ENCODE measurements around the gene RFX4.
"Not testable (repeated sequence)": the region's sequence is repeated elsewhere in the genome, so short reads cannot be mapped to it uniquely, and the experiment has no call there.

RFX4 gene

DNA sequence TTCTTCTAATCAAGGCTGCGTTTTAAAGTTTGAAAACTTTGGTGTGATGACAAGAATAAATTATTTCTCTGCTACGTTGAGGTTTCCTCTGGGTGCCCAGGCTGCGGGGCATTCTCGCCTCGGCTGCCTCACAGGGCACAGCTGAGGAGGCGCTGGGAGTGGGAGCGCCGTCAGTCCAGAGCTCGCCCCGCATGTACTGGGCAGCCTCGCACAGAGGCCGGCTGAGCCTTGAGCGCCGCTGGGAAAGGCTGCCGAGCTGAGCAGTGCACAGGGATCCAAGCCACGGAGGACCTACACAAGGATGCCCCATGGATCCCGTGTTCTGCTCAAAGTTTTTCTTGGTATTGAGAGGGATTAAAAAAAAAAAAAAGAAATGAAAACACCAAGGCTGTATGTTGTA is 11.6 kb downstream of the RFX4 start:
- no peak for FAIRE-seq

DNA sequence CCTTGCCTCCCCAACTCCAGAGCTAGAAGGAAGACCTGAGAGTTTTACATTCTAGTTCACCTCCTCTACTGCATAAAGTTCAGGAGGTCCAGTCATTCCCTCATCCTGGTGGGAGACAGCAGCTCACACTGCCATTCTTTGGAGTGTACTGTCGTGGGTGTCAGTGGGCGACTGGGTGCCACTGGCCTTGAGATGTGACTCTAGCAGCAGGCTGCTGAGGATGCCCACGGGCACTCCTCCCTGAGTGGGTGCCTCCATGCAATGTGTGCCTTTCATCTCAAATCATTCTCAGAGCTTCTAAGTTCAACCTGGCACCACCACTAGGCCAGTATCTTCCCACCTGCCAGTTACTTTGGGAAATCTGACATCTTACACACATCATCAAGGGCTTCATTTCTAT is 12.5 kb downstream of the RFX4 start:
- FAIRE-seq, result no peak

DNA sequence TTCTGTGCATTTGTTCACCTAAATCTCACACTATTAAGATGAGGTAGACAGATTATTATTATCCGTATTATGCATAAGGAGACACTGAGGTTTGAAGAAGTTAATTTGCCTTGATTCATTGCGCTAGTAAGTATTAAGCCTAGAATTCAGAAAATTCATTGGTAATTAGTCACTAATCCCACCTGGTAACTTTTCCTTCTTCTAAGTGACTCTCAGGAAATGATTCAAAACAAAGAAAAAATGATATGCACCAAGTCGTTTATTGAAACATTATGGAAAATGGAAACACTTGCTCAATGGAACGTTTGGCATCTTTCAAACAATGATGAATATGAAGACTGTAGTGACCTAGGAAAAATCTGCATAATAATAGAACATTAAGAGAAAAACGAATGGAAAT is 15.2 kb downstream of the RFX4 start:
- no peak for FAIRE-seq

DNA sequence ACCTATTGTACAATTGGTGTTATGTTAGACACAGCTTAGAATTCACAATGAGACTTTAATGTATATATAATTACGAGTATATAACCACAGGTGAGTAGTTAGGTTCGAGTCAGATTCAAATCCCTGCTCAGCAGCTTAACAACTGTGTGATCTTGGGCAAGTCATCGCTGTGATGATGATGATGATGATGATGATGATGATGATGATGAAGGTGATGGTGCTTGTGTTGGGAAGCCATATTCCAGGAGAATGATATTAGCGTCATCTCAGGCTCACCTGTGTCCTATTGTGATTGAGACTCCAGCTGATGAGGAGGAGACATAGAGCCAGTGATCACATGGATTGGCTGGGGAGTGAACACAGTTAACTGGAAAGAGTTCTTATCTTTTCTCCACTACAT is 16.5 kb downstream of the RFX4 start:
- FAIRE-seq, result no peak

DNA sequence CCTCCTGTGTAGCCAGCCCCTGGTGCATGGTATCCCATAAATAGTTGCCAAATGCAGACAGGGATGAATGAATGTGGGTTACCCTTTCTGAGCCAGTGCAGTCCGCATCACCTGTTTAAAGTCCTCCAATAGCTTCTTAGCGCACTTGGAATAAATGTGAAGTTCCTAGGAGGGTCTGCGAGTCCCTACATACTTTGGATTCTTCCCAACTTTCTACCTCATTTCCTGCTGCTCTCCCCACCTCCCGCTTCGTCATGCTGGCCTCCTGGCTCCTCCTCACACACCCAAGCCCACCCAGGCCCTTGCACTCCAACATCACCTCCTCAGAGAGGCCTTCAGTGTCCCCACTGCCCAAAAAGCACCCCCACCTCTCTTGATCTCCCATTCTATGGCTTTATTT is 17.7 kb downstream of the RFX4 start:
- FAIRE-seq, result no peak

DNA sequence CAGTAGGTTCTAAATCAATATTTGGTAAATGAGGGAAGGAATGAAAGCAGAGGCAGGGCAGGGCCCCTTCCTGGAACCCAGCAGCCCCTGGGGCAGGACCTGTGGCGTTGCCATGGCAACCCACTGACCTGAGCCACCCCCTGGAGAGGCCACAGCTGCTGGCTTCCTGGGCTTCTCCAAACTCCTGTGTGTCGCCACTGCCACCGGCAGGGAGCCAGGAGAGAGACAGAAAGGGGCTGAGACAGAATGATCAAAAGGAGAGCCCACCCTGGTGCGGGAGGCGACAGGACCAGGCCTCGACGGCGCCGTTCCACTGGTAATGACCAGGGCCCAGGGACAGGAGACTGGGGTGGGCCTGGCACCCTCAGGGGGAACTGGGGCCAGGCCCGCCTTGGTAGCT is 18.2 kb downstream of the RFX4 start:
- no peak for FAIRE-seq

DNA sequence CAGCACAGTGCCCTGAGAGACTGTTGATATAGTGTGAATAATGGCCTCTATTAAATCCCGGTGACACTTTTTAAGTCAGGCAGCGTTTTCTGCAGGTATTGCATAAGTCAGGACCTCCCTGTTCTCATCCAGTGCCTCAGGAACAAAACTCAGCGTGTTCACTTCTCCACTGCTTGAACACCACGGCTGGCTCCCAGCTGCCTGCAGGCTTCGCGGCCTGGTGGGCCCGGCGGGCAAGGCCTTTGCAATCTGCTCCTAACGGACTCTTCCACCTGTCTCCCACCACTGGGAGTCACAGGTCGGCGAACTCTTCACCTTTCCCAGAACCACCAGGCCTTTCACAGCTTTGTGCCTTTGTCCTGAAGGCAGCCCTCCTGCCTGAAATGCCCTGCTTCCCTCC is 18.7 kb downstream of the RFX4 start:
- no peak for FAIRE-seq

DNA sequence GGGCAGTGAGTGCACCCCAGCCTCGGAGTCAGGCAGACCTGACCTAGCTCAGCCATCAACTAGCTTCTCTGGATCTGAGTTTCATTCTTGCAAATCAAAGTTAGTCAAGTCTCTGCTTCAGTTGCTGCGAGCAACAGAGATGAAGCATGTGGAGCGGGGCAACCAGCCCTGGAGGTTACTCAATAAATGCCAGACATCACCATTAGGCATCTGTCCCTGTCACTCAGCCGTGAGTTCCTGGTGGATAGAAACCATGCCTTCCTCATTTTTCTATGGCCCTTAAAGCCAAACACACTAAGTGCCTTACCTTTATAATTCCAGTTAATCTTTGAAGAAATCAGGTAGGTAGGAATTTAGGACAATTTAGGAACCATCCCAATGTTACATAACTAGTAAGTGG is 19.3 kb downstream of the RFX4 start:
- no peak for FAIRE-seq

DNA sequence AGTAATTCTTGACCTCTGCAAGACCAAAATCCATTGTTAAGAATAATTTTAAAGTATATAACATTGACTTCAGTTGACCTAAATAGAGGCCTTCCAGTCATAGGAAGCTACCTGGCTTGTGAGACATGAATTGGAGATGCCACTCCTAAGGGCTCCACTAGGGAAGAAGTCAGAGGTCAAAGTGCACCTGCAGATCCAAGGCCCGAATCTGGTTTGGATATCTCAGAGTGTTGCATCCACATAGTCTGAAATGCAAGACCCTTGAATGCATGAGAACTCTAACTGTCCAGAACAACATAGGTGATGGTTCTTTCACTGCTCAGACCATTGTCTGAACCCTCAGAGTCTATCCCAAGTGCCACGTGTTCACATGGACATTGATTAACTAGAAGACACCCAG is 22.4 kb downstream of the RFX4 start:
- no peak for FAIRE-seq

DNA sequence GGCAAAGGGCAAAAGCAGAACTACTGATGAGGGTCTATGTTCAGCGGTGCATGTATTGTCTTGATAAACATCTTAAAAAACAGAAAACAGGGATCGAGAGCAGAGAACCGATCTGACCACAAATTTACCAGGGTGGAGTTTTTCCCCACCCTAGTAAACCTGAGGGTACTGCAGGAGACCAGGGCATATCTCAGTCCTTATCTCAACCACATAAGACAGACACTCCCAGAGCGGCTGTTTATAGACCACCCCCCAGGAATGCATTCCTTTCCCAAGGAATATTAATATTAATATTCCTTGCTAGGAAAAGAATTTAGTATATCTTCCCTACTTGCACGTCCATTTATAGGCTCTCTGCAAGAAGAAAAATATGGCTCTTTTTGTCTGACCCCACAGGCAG is 37.8 kb downstream of the RFX4 start:
- FAIRE-seq, result not testable (repeated sequence)

DNA sequence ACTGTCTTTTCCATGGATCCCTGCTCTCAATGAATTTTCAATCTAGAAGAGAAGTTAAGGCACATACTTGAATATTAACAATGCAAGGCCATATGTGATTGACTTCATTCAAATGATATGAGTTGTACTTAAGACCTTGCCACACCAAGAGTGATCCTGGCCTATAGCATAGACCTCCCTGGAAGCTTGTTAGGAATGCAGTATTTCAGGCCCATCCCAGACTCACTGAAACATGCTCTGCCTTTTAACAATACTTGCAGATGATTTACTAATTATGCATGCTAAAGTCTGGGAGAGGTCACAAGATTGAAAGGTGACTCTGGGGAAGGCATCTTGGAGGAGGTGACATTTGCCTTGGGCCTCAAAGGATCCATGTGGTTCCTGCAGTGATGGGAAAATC is 43.2 kb downstream of the RFX4 start:
- no peak for FAIRE-seq

DNA sequence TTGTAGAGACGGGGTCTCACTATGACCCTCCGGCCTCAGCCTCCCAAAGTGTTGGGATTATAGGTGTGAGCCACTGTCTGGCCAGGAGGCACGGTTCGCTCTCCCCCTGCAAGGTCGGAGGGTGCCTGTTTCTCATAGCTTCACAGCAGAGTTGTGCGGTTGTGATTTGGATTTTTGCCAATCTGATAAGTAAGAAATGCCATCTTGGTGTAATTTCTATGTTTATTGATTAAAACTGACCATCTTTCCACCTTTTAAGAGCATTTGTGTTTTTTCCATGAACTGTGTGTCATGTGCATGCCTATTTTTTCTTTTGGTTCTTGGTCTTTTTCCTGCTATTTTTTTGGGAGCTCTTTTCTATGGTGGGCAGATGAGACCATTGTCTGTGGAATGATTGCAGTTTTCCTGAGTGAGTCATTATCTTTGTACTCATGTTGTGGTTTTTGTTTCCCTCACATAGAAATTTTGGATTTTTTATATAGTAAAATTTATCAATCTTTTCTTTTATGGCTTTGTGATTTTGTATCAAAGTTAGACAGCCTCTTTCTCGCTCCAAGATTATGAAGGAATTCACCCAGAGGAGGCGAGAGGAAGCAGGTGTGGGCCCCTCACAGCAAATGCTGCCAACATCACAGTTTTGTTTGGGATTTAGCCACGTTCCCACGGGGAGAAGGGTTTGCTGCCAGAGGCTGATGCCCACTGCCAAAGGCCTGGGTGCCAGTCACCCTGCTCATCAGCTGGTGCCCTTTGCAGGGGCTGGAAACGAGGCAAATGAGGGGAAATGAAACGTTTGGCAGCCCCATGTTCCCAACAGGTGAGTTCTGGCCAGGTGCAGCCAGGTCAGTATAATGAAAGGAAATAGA is 47.2 kb downstream of the RFX4 start:
- no peak for FAIRE-seq

DNA sequence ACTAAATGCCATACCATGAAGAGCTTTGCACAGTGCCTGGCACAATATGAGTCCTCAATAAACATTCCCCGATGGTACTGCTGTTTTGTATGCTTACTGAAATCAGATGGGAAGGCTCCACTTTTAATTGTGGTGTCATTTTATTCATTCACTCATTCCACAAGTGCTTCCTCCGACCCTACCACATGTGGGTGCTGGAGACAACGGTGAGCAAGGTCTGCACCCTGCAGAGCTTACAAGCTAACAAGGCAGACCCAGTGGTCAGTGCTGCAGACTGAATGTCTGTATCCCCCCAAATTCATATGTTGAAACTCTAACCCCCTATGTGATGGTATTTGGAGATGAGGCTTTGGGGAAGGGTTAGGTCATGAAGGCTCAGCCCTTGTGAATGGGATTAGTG is 48.3 kb downstream of the RFX4 start:
- FAIRE-seq, result no peak

DNA sequence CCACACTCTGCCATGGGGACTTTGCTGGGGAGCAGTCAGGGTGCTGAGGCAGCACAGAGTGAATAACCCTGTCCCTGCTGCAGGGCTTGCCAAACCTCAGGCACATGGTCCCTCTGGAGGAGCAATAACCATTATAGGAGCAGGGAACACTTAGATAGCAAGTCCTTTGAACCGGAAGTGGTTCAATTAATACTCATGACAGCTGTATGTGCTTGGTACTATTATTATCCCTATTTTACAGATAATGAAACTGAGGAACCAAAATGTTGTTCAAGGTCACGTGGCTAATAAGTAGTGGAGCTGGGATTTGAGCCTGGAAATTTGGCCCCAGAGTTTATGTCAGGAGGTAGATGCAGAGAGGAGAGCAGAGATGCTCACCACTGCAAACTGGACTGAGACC is 49.0 kb downstream of the RFX4 start:
- no peak for FAIRE-seq

DNA sequence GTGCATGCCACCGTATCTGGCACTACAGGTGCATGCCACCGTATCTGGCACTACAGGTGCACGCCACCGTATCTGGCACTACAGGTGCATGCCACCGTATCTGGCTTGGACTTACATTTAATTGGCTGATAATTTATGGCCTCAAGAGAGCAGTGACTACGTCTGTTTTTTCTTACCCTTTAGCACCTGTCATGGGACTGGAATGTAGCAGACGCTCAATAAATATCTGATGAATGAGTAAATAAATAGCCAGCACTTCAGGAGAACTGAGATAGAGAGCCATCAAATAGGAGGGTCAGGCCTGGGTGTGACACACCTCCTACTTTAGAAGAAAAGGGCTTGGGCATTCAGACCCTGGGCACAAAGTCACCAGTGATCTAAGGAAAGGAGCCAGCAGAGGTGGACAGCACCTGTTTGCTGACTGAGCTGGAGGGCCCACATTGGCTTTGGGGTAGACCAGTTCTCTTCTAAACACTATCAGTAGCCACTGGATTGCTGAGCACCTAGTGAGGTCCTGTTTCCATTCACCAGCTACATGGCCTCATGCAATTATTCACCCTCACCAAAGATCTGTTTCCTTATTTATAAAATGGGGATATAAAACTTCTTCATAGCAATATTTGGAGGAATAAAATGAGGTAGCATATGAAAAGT is 50.1 kb downstream of the RFX4 start:
- no peak for FAIRE-seq

DNA sequence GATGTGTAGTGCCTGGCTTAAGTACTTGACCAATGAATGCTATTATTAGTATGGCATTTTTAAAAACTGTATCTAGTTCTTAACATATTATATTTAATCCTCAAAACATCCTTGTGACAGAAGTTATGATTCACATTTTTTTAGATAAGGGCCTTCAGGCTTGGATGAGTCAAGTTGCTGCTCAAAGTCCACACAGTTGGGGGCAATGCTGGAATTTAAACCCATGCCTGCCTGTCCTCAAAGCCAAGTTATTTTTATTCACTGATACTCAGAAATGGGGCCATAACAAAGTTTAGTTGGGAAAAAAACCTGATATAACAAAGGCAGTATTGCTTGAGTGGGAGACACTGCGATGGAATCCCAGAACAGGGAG is 50.6 kb downstream of the RFX4 start:
- no peak for FAIRE-seq

DNA sequence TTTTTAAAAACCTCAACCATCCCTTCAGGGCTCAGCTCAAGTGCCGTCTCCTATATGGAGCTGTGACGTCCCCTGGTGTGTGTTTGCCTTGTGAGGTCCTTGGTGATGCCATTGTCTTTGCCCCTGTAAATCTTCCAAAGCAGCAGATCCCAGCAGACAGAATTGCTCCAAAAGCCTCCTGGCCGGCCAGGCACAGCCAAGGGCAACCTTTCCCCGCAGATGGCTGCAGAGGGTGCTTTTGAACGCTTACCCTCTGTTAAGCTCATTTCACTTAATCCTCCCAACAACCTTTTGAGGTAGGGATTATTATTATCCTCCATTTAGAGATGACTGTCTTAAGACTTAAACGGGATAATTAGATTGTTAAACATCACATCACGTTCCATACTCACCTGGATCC is 51.4 kb downstream of the RFX4 start:
- FAIRE-seq, result no peak

DNA sequence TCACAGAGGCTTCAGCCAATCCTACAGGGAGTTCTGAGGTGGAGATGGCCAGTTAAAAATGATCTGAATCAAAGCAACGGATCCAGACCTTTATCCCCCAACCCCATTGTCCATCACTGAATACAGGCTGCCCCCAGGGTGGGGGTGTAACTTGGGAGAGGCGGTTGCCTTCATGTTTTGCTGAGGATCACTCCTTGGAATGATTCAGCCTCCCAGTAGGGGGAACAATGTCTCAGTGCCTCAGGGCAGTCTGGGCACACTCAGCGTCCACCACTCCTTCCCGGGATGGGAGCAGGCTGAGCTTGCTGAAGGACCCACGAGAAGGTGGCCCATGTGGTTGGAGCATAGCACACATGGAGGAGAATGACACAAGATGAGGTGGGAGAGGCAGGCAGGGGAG is 60.2 kb downstream of the RFX4 start:
- FAIRE-seq, result no peak

DNA sequence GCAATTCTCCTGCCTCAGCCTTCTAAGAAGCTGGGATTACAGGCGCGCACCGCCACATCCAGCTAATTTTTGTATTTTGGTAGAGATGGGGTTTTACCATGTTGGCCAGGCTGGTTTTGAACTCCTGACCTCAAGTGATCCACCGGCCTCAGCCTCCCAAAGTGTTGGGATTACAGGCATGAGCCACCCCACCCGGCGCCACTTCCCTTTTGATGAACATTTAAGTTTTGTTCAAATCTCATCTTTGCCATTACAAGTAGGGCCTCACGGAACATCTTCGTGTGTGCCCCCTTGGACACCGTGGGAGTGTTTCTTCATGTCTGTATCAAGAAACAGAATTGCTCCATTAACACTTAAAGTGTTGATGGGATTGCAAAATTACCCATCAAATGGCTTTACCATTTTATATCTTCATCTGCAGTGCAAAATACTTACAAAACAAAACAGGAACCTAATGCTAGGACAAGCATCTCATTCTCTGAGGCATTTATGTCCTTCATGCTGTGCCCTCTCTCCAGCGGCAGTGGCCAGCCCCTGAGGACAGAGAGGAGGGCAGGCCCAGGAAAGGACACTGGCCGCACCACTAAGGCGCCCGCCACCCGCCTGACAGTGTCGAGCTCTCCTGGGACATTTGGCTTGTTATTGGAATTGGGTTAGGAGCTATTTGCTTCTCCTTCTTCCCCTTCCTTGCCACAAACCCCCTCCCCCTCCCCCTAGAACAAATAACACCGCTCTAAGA is 61.7 kb downstream of the RFX4 start:
- no peak for FAIRE-seq

DNA sequence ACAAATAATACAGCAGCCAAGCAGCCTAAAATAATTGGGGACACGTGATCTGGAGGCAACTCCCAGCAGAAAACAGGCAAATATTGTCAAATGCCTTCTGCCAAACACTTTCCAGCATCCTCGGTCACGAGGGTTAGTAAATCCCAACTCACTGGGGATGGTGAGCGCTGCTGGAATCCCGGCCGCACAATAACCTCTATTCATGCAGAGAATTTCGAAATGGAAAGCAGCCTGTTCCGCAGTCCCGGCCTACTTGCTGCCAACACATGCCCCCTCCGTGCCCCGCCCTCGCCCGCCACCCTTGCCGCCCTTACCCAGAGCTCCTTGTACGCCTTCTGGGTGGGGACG is 62.2 kb downstream of the RFX4 start:
- no peak for FAIRE-seq

DNA sequence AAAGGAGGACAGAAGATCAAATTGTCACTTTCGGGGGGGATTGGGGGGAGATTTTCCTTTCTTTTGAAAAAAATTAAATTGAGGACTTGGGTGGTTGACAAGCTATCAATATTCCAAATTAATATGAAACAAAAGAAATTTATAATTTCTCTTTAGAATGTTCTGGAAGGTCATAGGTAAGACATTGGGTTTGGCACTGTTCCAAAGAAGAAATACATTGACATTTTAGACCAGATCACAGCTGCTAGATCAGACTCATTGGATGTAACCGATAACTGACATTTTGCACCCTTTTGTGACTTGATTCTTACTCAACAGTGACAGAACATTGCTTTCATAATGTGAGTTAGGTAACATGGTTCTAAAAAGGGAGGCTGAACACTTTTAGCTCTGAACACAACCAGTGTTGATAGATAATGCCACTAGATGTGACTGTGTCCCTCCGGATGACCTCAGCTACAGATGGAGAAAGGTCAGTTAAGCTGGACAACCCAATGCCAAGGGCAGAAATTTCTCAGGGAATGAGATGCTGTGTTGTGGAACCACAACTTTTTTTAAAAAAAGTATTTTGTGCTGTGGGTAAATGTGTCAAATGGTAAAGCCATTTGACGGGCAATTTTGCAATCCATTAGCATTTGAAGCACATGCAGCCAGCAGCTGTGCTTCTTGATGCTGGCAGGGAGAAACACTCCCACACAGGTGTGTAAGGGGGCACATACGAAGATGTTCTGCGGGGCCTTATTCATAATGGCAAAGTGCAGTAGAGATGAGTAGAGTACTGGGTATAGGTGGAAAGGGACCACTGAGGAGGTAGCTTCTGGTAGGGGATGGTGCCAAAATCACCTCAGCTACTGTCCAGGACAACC is 62.9 kb downstream of the RFX4 start:
- FAIRE-seq, result no peak

DNA sequence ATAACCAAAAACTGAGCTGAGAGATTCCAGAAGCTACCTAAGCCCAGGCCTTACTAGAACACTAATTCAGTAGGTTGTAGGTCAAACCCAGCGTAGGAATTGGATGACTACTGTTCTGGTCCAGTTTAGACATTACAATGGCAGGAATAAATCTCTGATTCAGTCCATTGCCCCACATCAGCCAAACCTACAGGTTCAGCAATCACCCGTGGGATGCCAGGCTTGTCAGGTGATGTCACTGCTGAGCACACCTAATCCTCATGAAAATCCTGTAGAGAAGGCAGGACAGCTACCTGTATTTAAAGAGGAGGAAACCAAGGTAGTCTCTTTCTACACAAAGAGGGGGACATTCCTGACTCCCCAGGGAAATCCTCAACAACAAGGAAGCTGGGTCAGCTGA is 63.7 kb downstream of the RFX4 start:
- FAIRE-seq, result no peak

DNA sequence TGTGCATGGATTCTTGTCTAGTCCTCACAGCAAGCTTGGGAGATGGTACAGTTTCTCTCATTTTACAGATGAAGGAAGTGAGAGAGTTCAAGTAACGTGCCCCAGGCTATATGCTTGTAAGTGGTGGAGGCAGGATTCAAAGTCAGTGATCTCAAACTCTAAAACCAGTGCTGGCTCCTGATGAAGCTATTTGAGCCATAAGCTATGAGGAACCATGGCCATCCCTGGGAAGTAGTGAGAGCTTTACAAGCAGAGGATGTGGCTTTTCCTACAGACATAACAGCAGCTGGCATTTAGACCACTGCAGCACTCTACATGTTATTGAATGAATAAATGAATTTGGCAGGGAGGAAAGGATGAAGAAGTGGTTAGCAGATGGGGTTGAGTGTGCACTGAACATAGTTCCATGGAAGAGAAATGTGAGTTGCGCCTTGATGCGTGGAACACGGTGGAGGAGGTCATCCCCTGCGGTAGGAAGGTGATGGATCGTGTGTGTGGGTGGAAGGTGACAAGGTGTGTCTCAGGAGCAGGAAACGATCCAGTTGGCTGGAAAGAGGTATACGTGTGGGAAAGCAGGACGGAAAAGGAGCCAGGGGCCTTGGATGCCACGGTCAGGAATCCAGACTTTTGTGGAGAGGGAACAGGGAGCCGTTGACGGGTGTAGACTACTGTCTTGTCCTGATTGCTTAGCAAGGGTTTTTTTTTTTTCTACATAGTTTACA is 65.2 kb downstream of the RFX4 start:
- no peak for FAIRE-seq

All from islet of Langerhans (tissue), 1 donor.